Liver (tissue), 9 donors: ENCODE measurements around the gene TRAF7. TPM values are rescaled to one million over a fixed set of nuclear protein-coding genes. Genes with fewer than 3 reads are reported as not detected.

ENCODE experiments used
- DNase-seq: peaks from one replicate; pipeline ENCODE4 v3.0.0-alpha.2; 2017; ENCODE audit warnings: low spot score
- H3K27ac ChIP-seq, 2 donors: one replicate each; pipeline ENCODE4 v1.7.0; 2013; ENCODE audit warnings: inconsistent platforms in 2 of 2, low read length in 2 of 2, control low read depth in 1 of 2, low read depth in 1 of 2, mild to moderate bottlenecking in 1 of 2
- H3K27me3 ChIP-seq, 4 donors: one replicate each; pipeline versions ENCODE4 v1.6.1 to v1.7.0; 2013; ENCODE audit warnings: low read length in 3 of 4, inconsistent platforms in 1 of 4, mild to moderate bottlenecking in 1 of 4, moderate library complexity in 1 of 4; ENCODE audit not compliant: control insufficient read depth in 4 of 4, insufficient read depth in 4 of 4
- H3K36me3 ChIP-seq, 4 donors: one replicate each; pipeline versions ENCODE4 v1.6.1 to v1.7.0; 2013; ENCODE audit warnings: low read length in 3 of 4, mild to moderate bottlenecking in 3 of 4, low read depth in 1 of 4, moderate library complexity in 1 of 4; ENCODE audit not compliant: control insufficient read depth in 4 of 4, insufficient read depth in 3 of 4
- H3K4me1 ChIP-seq, 4 donors: one replicate each; pipeline versions ENCODE4 v1.6.1 to v1.7.0; 2013; ENCODE audit warnings: low read length in 3 of 4, mild to moderate bottlenecking in 3 of 4, moderate library complexity in 1 of 4; ENCODE audit not compliant: control insufficient read depth in 4 of 4, insufficient read depth in 4 of 4
- H3K4me3 ChIP-seq, 3 donors: one replicate each; pipeline versions ENCODE4 v1.6.1 to v1.7.0; 2013; ENCODE audit warnings: low read length in 3 of 3, control low read depth in 1 of 3, low read depth in 1 of 3, mild to moderate bottlenecking in 1 of 3
- H3K9ac ChIP-seq, 2 donors: one replicate each; pipeline ENCODE4 v1.7.0; 2013; ENCODE audit warnings: low read length in 2 of 2, mild to moderate bottlenecking in 2 of 2, moderate library complexity in 2 of 2, control low read depth in 1 of 2, low read depth in 1 of 2
- H3K9me3 ChIP-seq, 4 donors: one replicate each; pipeline versions ENCODE4 v1.6.1 to v1.7.0; 2013; ENCODE audit warnings: low read length in 3 of 4; ENCODE audit not compliant: control insufficient read depth in 4 of 4
- CTCF ChIP-seq: fragments of 150-350 bp; IDR thresholded peaks from 2 replicates; pipeline ENCODE4 v1.5.1; 2017; ENCODE audit warnings: improper control_type of control experiment, low read depth, low read length; ENCODE audit not compliant: missing input control
- EGR1 ChIP-seq, 2 donors: IDR thresholded peaks; 2 replicates each; pipeline ENCODE4 v1.6.1; 2016 to 2018; ENCODE audit warnings: antibody characterized with exemption in 2 of 2, low read depth in 2 of 2
- FOXA1 ChIP-seq: IDR thresholded peaks from 2 replicates; pipeline ENCODE4 v1.6.1; 2016; ENCODE audit warnings: antibody characterized with exemption
- FOXA2 ChIP-seq: IDR thresholded peaks from 2 replicates; pipeline ENCODE4 v1.6.1; 2016; ENCODE audit warnings: antibody characterized with exemption
- GABPA ChIP-seq, 2 donors: IDR thresholded peaks in 1 of 2; conservative IDR thresholded peaks in 1 of 2; 2 replicates each; pipeline ENCODE4 v1.6.1; 2016; ENCODE audit warnings: antibody characterized with exemption in 2 of 2, mild to moderate bottlenecking in 1 of 2, moderate library complexity in 1 of 2
- HNF4A ChIP-seq, 2 donors: conservative IDR thresholded peaks; 2 replicates each; pipeline ENCODE4 v1.6.1; 2016; ENCODE audit warnings: antibody characterized with exemption in 2 of 2, mild to moderate bottlenecking in 2 of 2
- HNF4G ChIP-seq: IDR thresholded peaks from 2 replicates; pipeline ENCODE4 v1.6.1; 2016; ENCODE audit warnings: antibody characterized with exemption
- JUND ChIP-seq, 2 donors: IDR thresholded peaks; 2 replicates each; pipeline ENCODE4 v1.6.1; 2016; ENCODE audit warnings: antibody characterized with exemption in 2 of 2
- MAX ChIP-seq: IDR thresholded peaks from 2 replicates; pipeline ENCODE4 v1.6.1; 2016; ENCODE audit warnings: antibody characterized with exemption
- NR2F2 ChIP-seq: IDR thresholded peaks from 2 replicates; pipeline ENCODE4 v1.6.1; 2016; ENCODE audit warnings: antibody characterized with exemption
- RAD21 ChIP-seq, 2 donors: IDR thresholded peaks; 2 replicates each; pipeline ENCODE4 v1.6.1; 2016; ENCODE audit warnings: antibody characterized with exemption in 2 of 2, mild to moderate bottlenecking in 2 of 2
- RXRA ChIP-seq, 2 donors: IDR thresholded peaks; 2 replicates each; pipeline ENCODE4 v1.6.1; 2017 to 2018; ENCODE audit warnings: antibody characterized with exemption in 2 of 2, mild to moderate bottlenecking in 1 of 2
- SP1 ChIP-seq: IDR thresholded peaks from 2 replicates; pipeline ENCODE4 v1.6.1; 2018; ENCODE audit warnings: antibody characterized with exemption, mild to moderate bottlenecking
- TAF1 ChIP-seq: conservative IDR thresholded peaks from 2 replicates; pipeline ENCODE4 v1.6.1; 2016; ENCODE audit warnings: antibody characterized with exemption, mild to moderate bottlenecking
- YY1 ChIP-seq: IDR thresholded peaks from 2 replicates; pipeline ENCODE4 v1.6.1; 2016; ENCODE audit warnings: antibody characterized with exemption, mild to moderate bottlenecking
- ZBTB33 ChIP-seq: IDR thresholded peaks from 2 replicates; pipeline ENCODE4 v1.6.1; 2016; ENCODE audit warnings: antibody characterized with exemption
- WGBS: extraction: QIAGEN DNeasy Blood & Tissue Kit; methylation state at CpG from one replicate; pipeline ENCODE4 v1.1.7; 2013; 5-methylcytosine and 5-hydroxymethylcytosine counted together
- polyA plus RNA-seq, 2 donors: library from polyadenylated mRNA; stranded (reverse) in 1 of 2; unstranded in 1 of 2; fragments of 200-250 nt in 1 of 2; fragments of >200 nt in 1 of 2; fragmentation: Nextera tagmentation in 1 of 2; extraction: Ambion mirVana in 1 of 2; gene quantifications; one replicate each; pipeline versions ENCODE4 v1.2.1 to v1.2.3, GENCODE V29; 2013 to 2015
- total RNA-seq, 2 donors: library from RNA; depleted of rRNA; stranded (reverse); fragments of >200 nt; gene quantifications; one replicate each; pipeline ENCODE4 v1.2.3, GENCODE V29; 2014
- TF ChIP-seq, protein P1 (sequence below): IDR thresholded peaks from 2 replicates; pipeline ENCODE4 v1.6.1; 2016; ENCODE audit warnings: antibody characterized with exemption
- TF ChIP-seq, protein P2 (sequence below): IDR thresholded peaks from 2 replicates; pipeline ENCODE4 v1.6.1; 2016; ENCODE audit warnings: antibody characterized with exemption, mild to moderate bottlenecking
- donor health status: healthy.
- donor health status: healthy.
- donor health status: healthy.
- donor health status: healthy.
- donor health status: healthy.

Gene TRAF7
- total and polyA plus RNA-seq, 4 donors: 14.7 to 36.6 (median 34.0) TPM

- no peak overlapping the region for H3K9ac ChIP-seq
- H3K4me3 ChIP-seq: no peak overlapping the region
- H3K9me3 ChIP-seq: no peaks in the 10 kb centered on the region
- TF ChIP-seq FOXA2 (no peak), SP1 (no peak), HNF4A (conservative IDR thresholded peaks at IDR 0.05) (no peak), NR2F2 (no peak), RAD21 (IDR thresholded peaks at IDR 0.05) (no peak), JUND (IDR thresholded peaks at IDR 0.05) (no peak)
- no peak for DNase-seq
- peaks cover 37 to 67% (median 53%) of the 10 kb centered on the region in 4 donors for H3K4me1 ChIP-seq
- peaks cover 0 to 7% (median 1%) of the 10 kb centered on the region in 4 donors for H3K36me3 ChIP-seq
- H3K27ac ChIP-seq: peak overlapping the region in 1 of 2 donors; percentile 7
- WGBS: 82% methylated on average over 26 of the region's 26 CpGs
- no peaks in the 10 kb centered on the region for H3K27me3 ChIP-seq
Measured at GRCh38 chr16:2163211-2163881, 7.8 kb downstream of the TRAF7 start.

GRCh38 chr16:2165861-2166260 is 10.3 kb downstream of the TRAF7 start:
- TF ChIP-seq MAX: no peak
- TF ChIP-seq FOXA1: no peak
- no peak for TF ChIP-seq HNF4A (conservative IDR thresholded peaks at IDR 0.05)
- no peak for TF ChIP-seq CTCF
- TF ChIP-seq YY1: no peak
- no peak for TF ChIP-seq GABPA (IDR thresholded peaks at IDR 0.05 in 1 of 2, conservative IDR thresholded peaks at IDR 0.05 in 1 of 2)
- TF ChIP-seq SP1: no peak
- no peak for TF ChIP-seq TAF1
- TF ChIP-seq JUND (IDR thresholded peaks at IDR 0.05): no peak
- no peak for TF ChIP-seq RAD21 (IDR thresholded peaks at IDR 0.05)
- no peak for TF ChIP-seq ZBTB33
- TF ChIP-seq NR2F2: no peak
- TF ChIP-seq HNF4G: no peak
- TF ChIP-seq, protein P1, sequence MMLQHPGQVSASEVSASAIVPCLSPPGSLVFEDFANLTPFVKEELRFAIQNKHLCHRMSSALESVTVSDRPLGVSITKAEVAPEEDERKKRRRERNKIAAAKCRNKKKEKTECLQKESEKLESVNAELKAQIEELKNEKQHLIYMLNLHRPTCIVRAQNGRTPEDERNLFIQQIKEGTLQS: no peak
- TF ChIP-seq, protein P2, sequence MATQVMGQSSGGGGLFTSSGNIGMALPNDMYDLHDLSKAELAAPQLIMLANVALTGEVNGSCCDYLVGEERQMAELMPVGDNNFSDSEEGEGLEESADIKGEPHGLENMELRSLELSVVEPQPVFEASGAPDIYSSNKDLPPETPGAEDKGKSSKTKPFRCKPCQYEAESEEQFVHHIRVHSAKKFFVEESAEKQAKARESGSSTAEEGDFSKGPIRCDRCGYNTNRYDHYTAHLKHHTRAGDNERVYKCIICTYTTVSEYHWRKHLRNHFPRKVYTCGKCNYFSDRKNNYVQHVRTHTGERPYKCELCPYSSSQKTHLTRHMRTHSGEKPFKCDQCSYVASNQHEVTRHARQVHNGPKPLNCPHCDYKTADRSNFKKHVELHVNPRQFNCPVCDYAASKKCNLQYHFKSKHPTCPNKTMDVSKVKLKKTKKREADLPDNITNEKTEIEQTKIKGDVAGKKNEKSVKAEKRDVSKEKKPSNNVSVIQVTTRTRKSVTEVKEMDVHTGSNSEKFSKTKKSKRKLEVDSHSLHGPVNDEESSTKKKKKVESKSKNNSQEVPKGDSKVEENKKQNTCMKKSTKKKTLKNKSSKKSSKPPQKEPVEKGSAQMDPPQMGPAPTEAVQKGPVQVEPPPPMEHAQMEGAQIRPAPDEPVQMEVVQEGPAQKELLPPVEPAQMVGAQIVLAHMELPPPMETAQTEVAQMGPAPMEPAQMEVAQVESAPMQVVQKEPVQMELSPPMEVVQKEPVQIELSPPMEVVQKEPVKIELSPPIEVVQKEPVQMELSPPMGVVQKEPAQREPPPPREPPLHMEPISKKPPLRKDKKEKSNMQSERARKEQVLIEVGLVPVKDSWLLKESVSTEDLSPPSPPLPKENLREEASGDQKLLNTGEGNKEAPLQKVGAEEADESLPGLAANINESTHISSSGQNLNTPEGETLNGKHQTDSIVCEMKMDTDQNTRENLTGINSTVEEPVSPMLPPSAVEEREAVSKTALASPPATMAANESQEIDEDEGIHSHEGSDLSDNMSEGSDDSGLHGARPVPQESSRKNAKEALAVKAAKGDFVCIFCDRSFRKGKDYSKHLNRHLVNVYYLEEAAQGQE: no peak
- TF ChIP-seq EGR1 (IDR thresholded peaks at IDR 0.05; ENCODE audit: low read depth in 2 of 2): no peak
- no peak for TF ChIP-seq FOXA2
- TF ChIP-seq RXRA (IDR thresholded peaks at IDR 0.05): no peak
- H3K4me1 ChIP-seq: peaks cover 19 to 45% (median 30%) of the 10 kb centered on the region in 4 donors
- no peak for DNase-seq
- no peaks in the 10 kb centered on the region for H3K9me3 ChIP-seq
- no peak overlapping the region for H3K9ac ChIP-seq
- no peaks in the 10 kb centered on the region for H3K27me3 ChIP-seq
- H3K4me3 ChIP-seq: no peak overlapping the region
- WGBS: 87% methylated on average over 12 of the region's 12 CpGs
- H3K27ac ChIP-seq: peak overlapping the region in 1 of 2 donors; percentile 7
- H3K36me3 ChIP-seq: peaks cover 0 to 11% (median 5%) of the 10 kb centered on the region in 4 donors
